Measurements from ENCODE around the gene RASGRF1. TPM values are rescaled to one million over a fixed set of nuclear protein-coding genes. Genes with fewer than 3 reads are reported as not detected.
A peak's percentile ranks its signal among the peaks of the same experiment; 100 is the strongest.

RASGRF1 gene
- total RNA-seq, 1 donor from 2014 or later = 0.16 TPM

GRCh38 chr15:78915341-78916087 lies 175.1 kb downstream of the RASGRF1 start:
- H3K27ac Mint-ChIP-seq (ENCODE audit: unreplicated experiment) = no peak overlapping the region
- TF ChIP-seq CTCF (conservative IDR thresholded peaks at IDR 0.05) = no peak
- H3K4me1 Mint-ChIP-seq = peaks cover 3% of the 10 kb centered on the region
- no peaks in the 10 kb centered on the region for H3K27me3 Mint-ChIP-seq (ENCODE audit: low read depth)
- H3K36me3 Mint-ChIP-seq (ENCODE audit: low read depth) = peaks cover 10% of the 10 kb centered on the region
- DNase-seq (ENCODE audit: low read depth, low spot score) = no peak
- H3K4me3 Mint-ChIP-seq = no peak overlapping the region
- no peaks in the 10 kb centered on the region for H3K9me3 Mint-ChIP-seq

- Mint-ChIP-seq H3K9me3 (no peaks in the 10 kb centered on the region), H3K4me1 (peaks cover 9% of the 10 kb centered on the region), H3K27me3 (ENCODE audit: low read depth) (no peaks in the 10 kb centered on the region), H3K36me3 (ENCODE audit: low read depth) (peaks cover 18% of the 10 kb centered on the region), H3K27ac (ENCODE audit: unreplicated experiment) (peak overlapping the region; percentile 9), H3K4me3 (no peak overlapping the region)
- DNase-seq (ENCODE audit: low read depth, low spot score) = no peak
- TF ChIP-seq CTCF (conservative IDR thresholded peaks at IDR 0.05) = peak; percentile 42
These were observed 176.4 kb downstream of the RASGRF1 start for GRCh38 chr15:78914027-78914764.

GRCh38 chr15:78913012-78913411 lies 177.6 kb downstream of the RASGRF1 start:
- H3K4me3 Mint-ChIP-seq = no peak overlapping the region
- no peak for DNase-seq (ENCODE audit: low read depth, low spot score)

GRCh38 chr15:78912316-78912715 lies 178.3 kb downstream of the RASGRF1 start:
- peaks cover 18% of the 10 kb centered on the region for H3K36me3 Mint-ChIP-seq (ENCODE audit: low read depth)
- no peak overlapping the region for H3K4me3 Mint-ChIP-seq
- no peak overlapping the region for H3K27ac Mint-ChIP-seq (ENCODE audit: unreplicated experiment)
- no peak for TF ChIP-seq CTCF (conservative IDR thresholded peaks at IDR 0.05)
- no peaks in the 10 kb centered on the region for H3K9me3 Mint-ChIP-seq
- peaks cover 12% of the 10 kb centered on the region for H3K4me1 Mint-ChIP-seq
- no peaks in the 10 kb centered on the region for H3K27me3 Mint-ChIP-seq (ENCODE audit: low read depth)
- no peak for DNase-seq (ENCODE audit: low read depth, low spot score)

More at GRCh38 chr15:78913012-78913411, 177.6 kb downstream of the RASGRF1 start:
- Mint-ChIP-seq H3K9me3 (no peaks in the 10 kb centered on the region), H3K27ac (ENCODE audit: unreplicated experiment) (no peak overlapping the region), H3K27me3 (ENCODE audit: low read depth) (no peaks in the 10 kb centered on the region), H3K4me1 (peaks cover 9% of the 10 kb centered on the region), H3K36me3 (ENCODE audit: low read depth) (peaks cover 18% of the 10 kb centered on the region)
- no peak for TF ChIP-seq CTCF (conservative IDR thresholded peaks at IDR 0.05)

- Mint-ChIP-seq H3K9me3 (no peaks in the 10 kb centered on the region), H3K4me1 (peaks cover 9% of the 10 kb centered on the region), H3K4me3 (peak overlapping the region; percentile 41), H3K36me3 (ENCODE audit: low read depth) (peaks cover 17% of the 10 kb centered on the region), H3K27me3 (ENCODE audit: low read depth) (no peaks in the 10 kb centered on the region), H3K27ac (ENCODE audit: unreplicated experiment) (no peak overlapping the region)
- DNase-seq (ENCODE audit: low read depth, low spot score) = no peak
- TF ChIP-seq CTCF (conservative IDR thresholded peaks at IDR 0.05) = no peak
These were observed 180.3 kb downstream of the RASGRF1 start for GRCh38 chr15:78910271-78910670.

Other genes with a start within 250 kb of the RASGRF1 start
- 472 and 478 TPM in 2 replicates for gene MORF4L1, start 217.9 kb downstream of the RASGRF1 start, total RNA-seq
- 6.5 and 7.3 TPM in 2 replicates for gene CTSH, start 145.7 kb downstream of the RASGRF1 start, total RNA-seq
- gene ANKRD34C, start 191.9 kb upstream of the RASGRF1 start, total RNA-seq = not detected in 2 replicates
- 34.4 and 35.8 TPM in 2 replicates for gene TMED3, start 220.3 kb upstream of the RASGRF1 start, total RNA-seq

Data from neural crest cell (in vitro differentiated cells).